ENCODE results near the gene LPP.

- TF ChIP-seq ZNF274 (IDR thresholded peaks at IDR 0.05; ENCODE audit: insufficient read depth, insufficient read length) (no peak), PRDM15 (CRISPR knock-in tag; IDR thresholded peaks at IDR 0.05) (no peak), CTCF (IDR thresholded peaks at IDR 0.05 in 2 of 3, conservative IDR thresholded peaks at IDR 0.05 in 1 of 3; ENCODE audit: control insufficient read depth in 2 of 3, extremely low read depth in 1 of 3, insufficient read depth in 1 of 3, low read depth in 3 of 3, low read length in 3 of 3) (no peak), ATF3 (IDR thresholded peaks at IDR 0.05; ENCODE audit: borderline replicate concordance, extremely low read depth, low read depth, low read length) (no peak), JUND (IDR thresholded peaks at IDR 0.05; ENCODE audit: low read depth, low read length) (no peak)
Measured at GRCh38 chr3:188520466-188520865, 366.5 kb downstream of the LPP start.

Measured in GM12878 (cell line).